Measurements from ENCODE around the gene DLST.

- TF ChIP-seq PATZ1 (CRISPR knock-in tag; IDR thresholded peaks at IDR 0.05; ENCODE audit: borderline replicate concordance) (no peak), BACH2 (CRISPR knock-in tag; IDR thresholded peaks at IDR 0.05; ENCODE audit: borderline replicate concordance) (no peak)
Observed at GRCh38 chr14:74946659-74947281, 65.1 kb downstream of the DLST start.

All from SK-N-SH treated with all-trans-retinoic acid at 6 μM for 48 hours (cell line).